Stomach (tissue), 9 donors: ENCODE measurements around the gene ZPLD1. TPM values are rescaled to one million over a fixed set of nuclear protein-coding genes. Genes with fewer than 3 reads are reported as not detected.

ENCODE experiments used
- DNase-seq, 2 donors: peaks; one replicate each; pipeline versions ENCODE4 v3.0.0 to v3.0.0-alpha.2; 2013 to 2019
- H3K27ac ChIP-seq, 5 donors: fragments of 200-600 bp in 4 of 5; sonication (generic) in 4 of 5; one replicate each; pipeline ENCODE4 v1.5.1; 2013 to 2019; ENCODE audit warnings: mild to moderate bottlenecking in 1 of 5, moderate library complexity in 1 of 5
- H3K27me3 ChIP-seq, 3 donors: fragments of 200-600 bp; sonication (generic); one replicate each; pipeline ENCODE4 v1.5.1; 2017 to 2019; ENCODE audit warnings: mixed run types in 1 of 3
- H3K36me3 ChIP-seq, 4 donors: fragments of 200-600 bp; sonication (generic); 1 replicate in 3 of 4; 2 replicates in 1 of 4; pipeline ENCODE4 v1.5.1; 2016 to 2019
- H3K4me1 ChIP-seq, 4 donors: fragments of 200-600 bp; sonication (generic); one replicate each; pipeline ENCODE4 v1.5.1; 2016 to 2019
- H3K4me3 ChIP-seq, 4 donors: fragments of 200-600 bp; sonication (generic) in 3 of 4; one replicate each; pipeline ENCODE4 v1.5.1; 2016 to 2019; ENCODE audit warnings: mild to moderate bottlenecking in 1 of 4
- H3K9me3 ChIP-seq, 4 donors: fragments of 200-600 bp; sonication (generic); one replicate each; pipeline ENCODE4 v1.5.1; 2016 to 2019
- EP300 ChIP-seq: sonication (generic); formaldehyde crosslinking; IDR thresholded peaks from one replicate; pipeline ENCODE4 v1.6.1; 2017; ENCODE audit warnings: antibody characterized with exemption
- POLR2A ChIP-seq, 4 donors: fragments of 450-650 bp; IDR thresholded peaks; one replicate each; pipeline ENCODE4 v1.6.1; 2016; ENCODE audit warnings: antibody characterized with exemption in 4 of 4, control low read depth in 2 of 4, mild to moderate bottlenecking in 1 of 4, moderate library complexity in 1 of 4
- POLR2AphosphoS5 ChIP-seq, 3 donors: sonication (generic); formaldehyde crosslinking; IDR thresholded peaks; one replicate each; pipeline ENCODE4 v1.6.1; 2016; ENCODE audit warnings: antibody characterized with exemption in 3 of 3
- WGBS, 5 donors: extraction: QIAGEN DNeasy Blood & Tissue Kit in 3 of 5; methylation state at CpG; one replicate each; pipeline versions ENCODE4 v1.1.5 to v1.1.7; 2013 to 2018; 5-methylcytosine and 5-hydroxymethylcytosine counted together
- intact Hi-C: fragments of 100-400 bp; cut with DNase I; formaldehyde crosslinking; loops from one replicate; pipeline ENCODE4 v1.15.1; 2023; ENCODE audit warnings: low total_unique reads
- polyA plus RNA-seq, 3 donors: library from polyadenylated mRNA; stranded (reverse); fragments of 200-250 nt; gene quantifications; one replicate each; pipeline ENCODE4 v1.2.3, GENCODE V29; 2013
- total RNA-seq, 5 donors: library from RNA; depleted of rRNA; stranded (reverse); fragments of >200 nt; gene quantifications; one replicate each; pipeline versions ENCODE4 v1.1.0 to v1.2.3, GENCODE V29; 2014 to 2016
- TF ChIP-seq, protein P1 (sequence below), 7 experiments: fragments of 450-650 bp in 4 of 7; fragments of 200-600 bp in 3 of 7; sonication (generic) in 3 of 7; IDR thresholded peaks; one replicate each; pipeline ENCODE4 v1.5.1; 2016 to 2019; ENCODE audit warnings: antibody characterized with exemption in 7 of 7, control low read depth in 2 of 7, mild to moderate bottlenecking in 1 of 7
- donor health status: healthy with polysubstance abuse.
- donor health status: Bipolar disorder and iron deficiency.
- donor health status: healthy.

ZPLD1 gene
- total and polyA plus RNA-seq, 8 donors = 0.58 TPM; not detected in 7

DNA sequence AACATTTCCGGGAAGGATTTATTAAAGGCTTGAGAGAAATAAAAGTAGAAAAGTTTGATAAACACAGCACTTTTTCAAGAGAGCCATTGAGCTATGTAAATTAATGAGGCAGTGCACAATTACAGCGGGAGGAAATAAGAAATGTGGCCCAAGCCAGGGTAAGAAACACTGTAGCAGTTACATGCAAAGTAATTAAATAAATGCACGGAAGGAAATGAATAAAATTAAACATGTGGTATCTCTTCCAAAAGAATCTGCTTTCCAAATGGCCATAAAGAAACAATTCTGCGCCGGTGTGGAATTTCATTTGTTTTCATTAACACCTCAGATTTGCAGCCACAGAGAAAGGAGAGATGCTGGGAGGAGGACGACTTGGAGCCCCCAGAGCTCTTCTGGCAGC lies 35.3 kb downstream of the ZPLD1 start:
- TF ChIP-seq POLR2A (IDR thresholded peaks at IDR 0.05) (no peak), POLR2AphosphoS5 (IDR thresholded peaks at IDR 0.05) (no peak), EP300 (no peak)
- TF ChIP-seq, protein P1, sequence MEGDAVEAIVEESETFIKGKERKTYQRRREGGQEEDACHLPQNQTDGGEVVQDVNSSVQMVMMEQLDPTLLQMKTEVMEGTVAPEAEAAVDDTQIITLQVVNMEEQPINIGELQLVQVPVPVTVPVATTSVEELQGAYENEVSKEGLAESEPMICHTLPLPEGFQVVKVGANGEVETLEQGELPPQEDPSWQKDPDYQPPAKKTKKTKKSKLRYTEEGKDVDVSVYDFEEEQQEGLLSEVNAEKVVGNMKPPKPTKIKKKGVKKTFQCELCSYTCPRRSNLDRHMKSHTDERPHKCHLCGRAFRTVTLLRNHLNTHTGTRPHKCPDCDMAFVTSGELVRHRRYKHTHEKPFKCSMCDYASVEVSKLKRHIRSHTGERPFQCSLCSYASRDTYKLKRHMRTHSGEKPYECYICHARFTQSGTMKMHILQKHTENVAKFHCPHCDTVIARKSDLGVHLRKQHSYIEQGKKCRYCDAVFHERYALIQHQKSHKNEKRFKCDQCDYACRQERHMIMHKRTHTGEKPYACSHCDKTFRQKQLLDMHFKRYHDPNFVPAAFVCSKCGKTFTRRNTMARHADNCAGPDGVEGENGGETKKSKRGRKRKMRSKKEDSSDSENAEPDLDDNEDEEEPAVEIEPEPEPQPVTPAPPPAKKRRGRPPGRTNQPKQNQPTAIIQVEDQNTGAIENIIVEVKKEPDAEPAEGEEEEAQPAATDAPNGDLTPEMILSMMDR (IDR thresholded peaks at IDR 0.05) = no peak
- DNase-seq = no peak
- WGBS, 5 donors = 77 to 90% (median 86%) methylated on average over 6 of the region's 6 CpGs
- intact Hi-C loops = no loop called here
- Histone ChIP-seq H3K9me3 (no peaks in the 10 kb centered on the region), H3K36me3 (no peaks in the 10 kb centered on the region), H3K4me1 (no peaks in the 10 kb centered on the region), H3K4me3 (no peak overlapping the region), H3K27me3 (no peaks in the 10 kb centered on the region), H3K27ac (no peak overlapping the region)

DNA sequence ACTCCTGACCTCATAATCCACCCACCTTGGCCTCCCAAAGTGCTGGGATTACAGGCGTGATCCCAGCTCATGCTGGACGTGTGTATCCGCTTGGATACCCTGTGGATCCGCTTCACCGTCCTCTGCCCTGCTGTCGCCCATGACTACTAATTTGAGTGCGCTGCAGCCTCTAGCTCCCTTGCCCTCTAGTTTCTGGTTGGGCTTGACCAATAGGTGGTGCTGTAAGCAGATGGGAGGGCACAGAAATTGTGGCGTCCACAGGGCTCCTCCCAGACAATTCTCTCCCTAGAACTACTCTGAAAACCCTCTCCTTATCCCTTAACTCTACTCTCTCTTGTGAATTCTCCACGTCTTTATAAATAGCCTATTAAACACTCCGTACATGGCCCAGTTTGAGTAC lies 36.2 kb downstream of the ZPLD1 start:
- Histone ChIP-seq H3K4me3 (no peak overlapping the region), H3K27me3 (no peaks in the 10 kb centered on the region), H3K27ac (no peak overlapping the region), H3K4me1 (no peaks in the 10 kb centered on the region), H3K9me3 (no peaks in the 10 kb centered on the region), H3K36me3 (no peaks in the 10 kb centered on the region)
- no peak for DNase-seq
- WGBS, 5 donors = 87 to 93% (median 92%) methylated on average over 10 of the region's 10 CpGs
- no peak for TF ChIP-seq POLR2AphosphoS5 (IDR thresholded peaks at IDR 0.05)
- intact Hi-C loops = no loop called here

GRCh38 chr3:102471491-102471890 lies 36.7 kb downstream of the ZPLD1 start:
- H3K9me3 ChIP-seq = no peaks in the 10 kb centered on the region
- no peaks in the 10 kb centered on the region for H3K36me3 ChIP-seq
- H3K27ac ChIP-seq = no peak overlapping the region
- intact Hi-C loops = no loop called here
- no peak for TF ChIP-seq POLR2AphosphoS5 (IDR thresholded peaks at IDR 0.05)
- TF ChIP-seq POLR2A (IDR thresholded peaks at IDR 0.05) = no peak
- TF ChIP-seq, protein P1 (IDR thresholded peaks at IDR 0.05) = no peak
- no peak for TF ChIP-seq EP300
- H3K4me1 ChIP-seq = no peaks in the 10 kb centered on the region
- 92 to 96% (median 95%) methylated on average over 2 of the region's 2 CpGs for WGBS, 5 donors
- DNase-seq = no peak
- no peaks in the 10 kb centered on the region for H3K27me3 ChIP-seq
- no peak overlapping the region for H3K4me3 ChIP-seq

- Histone ChIP-seq H3K4me1 (no peaks in the 10 kb centered on the region), H3K36me3 (no peaks in the 10 kb centered on the region), H3K27ac (no peak overlapping the region), H3K4me3 (no peak overlapping the region), H3K27me3 (no peaks in the 10 kb centered on the region), H3K9me3 (no peaks in the 10 kb centered on the region)
- intact Hi-C loops = no loop called here
- no peak for DNase-seq
- TF ChIP-seq POLR2A (IDR thresholded peaks at IDR 0.05) (no peak), POLR2AphosphoS5 (IDR thresholded peaks at IDR 0.05) (no peak), EP300 (no peak)
- TF ChIP-seq, protein P1 (IDR thresholded peaks at IDR 0.05) = no peak
These were observed 38.8 kb downstream of the ZPLD1 start for GRCh38 chr3:102473648-102474047.

GRCh38 chr3:102474207-102474606 lies 39.4 kb downstream of the ZPLD1 start:
- no peak for DNase-seq
- H3K9me3 ChIP-seq = no peaks in the 10 kb centered on the region
- H3K4me3 ChIP-seq = no peak overlapping the region
- no peaks in the 10 kb centered on the region for H3K4me1 ChIP-seq
- intact Hi-C loops = no loop called here
- TF ChIP-seq POLR2AphosphoS5 (IDR thresholded peaks at IDR 0.05) (no peak), EP300 (no peak), POLR2A (IDR thresholded peaks at IDR 0.05) (no peak)
- TF ChIP-seq, protein P1 (IDR thresholded peaks at IDR 0.05) = no peak
- WGBS, 5 donors = 70 to 76% (median 72%) methylated on average over 6 of the region's 6 CpGs
- H3K36me3 ChIP-seq = no peaks in the 10 kb centered on the region
- no peak overlapping the region for H3K27ac ChIP-seq
- H3K27me3 ChIP-seq = no peaks in the 10 kb centered on the region
